AG04450 (cell line): Measurements from ENCODE around the gene TMEM214. TPM values are rescaled to one million over a fixed set of nuclear protein-coding genes. Genes with fewer than 3 reads are reported as not detected.

ENCODE experiments used
- CTCF ChIA-PET: fragments of 300-600, 350-600 bp; formaldehyde crosslinking; extraction: SDS; loops from one replicate; lab custom pipeline; 2022; ENCODE audit warnings: antibody characterized with exemption, inconsistent platforms; lab: Charles Lee
- POLR2A ChIA-PET: fragments of 350-600 bp; formaldehyde crosslinking; extraction: SDS; loops from one replicate; lab custom pipeline; 2021; ENCODE audit warnings: antibody characterized with exemption, inconsistent platforms; lab: Yijun Ruan, JAX
- DNase-seq: peaks from one replicate; pipeline ENCODE4 v3.0.0-alpha.2; 2011; ENCODE audit warnings: low read depth, low spot score
- H3K27ac ChIP-seq: one replicate; pipeline ENCODE4 v1.5.1; 2012; ENCODE audit warnings: low read depth, low read length, control low read depth
- H3K27me3 ChIP-seq: one replicate; pipeline ENCODE4 v1.6.0; 2012; ENCODE audit warnings: low read length; ENCODE audit not compliant: control insufficient read depth, insufficient read depth
- H3K4me3 ChIP-seq: 2 replicates; pipeline ENCODE4 v1.5.1; 2011; ENCODE audit warnings: mild to moderate bottlenecking, low read depth, low read length, control low read depth
- H3K9me3 ChIP-seq: 2 replicates; pipeline ENCODE4 v1.5.1; 2012; ENCODE audit warnings: low read length; ENCODE audit not compliant: control insufficient read depth, insufficient read depth
- polyA minus RNA-seq: library from RNA; depleted of rRNA, polyadenylated mRNA; stranded (reverse); fragments of >200 nt; gene quantifications from 2 replicates; pipeline ENCODE4 v1.2.3, GENCODE V29; 2011; rRNA and poly(A)+ RNA removed
- polyA plus RNA-seq: library from polyadenylated mRNA; depleted of rRNA; stranded (reverse); fragments of >200 nt; gene quantifications from 2 replicates; pipeline ENCODE4 v1.2.3, GENCODE V29; 2011; rRNA removed
- TF ChIP-seq, protein P1 (sequence below): IDR thresholded peaks from 2 replicates; pipeline ENCODE4 v1.5.1; 2011; ENCODE audit warnings: low read depth, low read length, control low read depth, inconsistent platforms

TMEM214 gene, protein sequence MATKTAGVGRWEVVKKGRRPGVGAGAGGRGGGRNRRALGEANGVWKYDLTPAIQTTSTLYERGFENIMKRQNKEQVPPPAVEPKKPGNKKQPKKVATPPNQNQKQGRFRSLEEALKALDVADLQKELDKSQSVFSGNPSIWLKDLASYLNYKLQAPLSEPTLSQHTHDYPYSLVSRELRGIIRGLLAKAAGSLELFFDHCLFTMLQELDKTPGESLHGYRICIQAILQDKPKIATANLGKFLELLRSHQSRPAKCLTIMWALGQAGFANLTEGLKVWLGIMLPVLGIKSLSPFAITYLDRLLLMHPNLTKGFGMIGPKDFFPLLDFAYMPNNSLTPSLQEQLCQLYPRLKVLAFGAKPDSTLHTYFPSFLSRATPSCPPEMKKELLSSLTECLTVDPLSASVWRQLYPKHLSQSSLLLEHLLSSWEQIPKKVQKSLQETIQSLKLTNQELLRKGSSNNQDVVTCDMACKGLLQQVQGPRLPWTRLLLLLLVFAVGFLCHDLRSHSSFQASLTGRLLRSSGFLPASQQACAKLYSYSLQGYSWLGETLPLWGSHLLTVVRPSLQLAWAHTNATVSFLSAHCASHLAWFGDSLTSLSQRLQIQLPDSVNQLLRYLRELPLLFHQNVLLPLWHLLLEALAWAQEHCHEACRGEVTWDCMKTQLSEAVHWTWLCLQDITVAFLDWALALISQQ
- polyA plus RNA-seq (121 and 145 TPM in 2 replicates), polyA minus RNA-seq (184 and 258 TPM in 2 replicates)

DNA sequence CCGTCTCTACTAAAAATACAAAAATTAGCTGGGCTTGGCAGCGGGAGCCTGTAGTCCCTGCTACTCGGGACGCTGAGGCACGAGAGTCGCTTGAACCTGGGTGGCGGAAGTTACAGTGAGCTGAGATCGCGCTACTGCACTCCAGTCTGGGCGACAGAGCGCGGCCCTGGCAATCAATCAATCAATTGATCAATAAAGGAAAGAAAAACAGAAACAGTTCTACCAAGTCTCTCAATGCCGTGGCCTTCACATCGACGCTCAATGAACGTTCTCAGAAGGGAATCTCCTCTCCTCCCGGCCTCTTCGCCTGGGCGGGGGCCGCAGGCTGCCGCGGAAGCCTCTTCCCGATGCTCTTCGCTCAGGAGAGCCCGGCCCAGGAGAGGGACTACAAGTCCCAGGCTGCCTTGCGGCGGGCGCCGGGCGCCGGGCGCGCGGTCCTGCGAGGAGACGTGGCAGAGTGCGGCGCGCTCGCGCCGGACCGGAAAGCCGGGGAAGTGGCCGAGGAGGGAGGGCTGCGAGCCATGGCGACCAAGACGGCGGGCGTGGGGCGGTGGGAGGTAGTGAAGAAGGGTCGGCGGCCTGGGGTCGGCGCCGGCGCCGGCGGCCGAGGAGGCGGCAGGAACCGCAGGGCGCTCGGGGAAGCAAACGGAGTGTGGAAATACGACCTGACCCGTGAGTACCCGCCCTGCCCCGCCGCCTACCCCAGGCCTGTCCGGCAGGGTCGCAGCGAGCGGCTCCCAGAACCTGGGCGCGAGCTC lies at the start of gene TMEM214:
TMEM214 (plus strand) TSS at position 471 of the 758 bp plus-strand sequence; CDS start at position 522, 51 bp downstream.
- Histone ChIP-seq H3K27ac (peak within 1 kb of the TSS; percentile 68), H3K4me3 (peak within 1 kb of the TSS; percentile 95), H3K27me3 (no peaks in the 10 kb centered on the region), H3K9me3 (no peaks in the 10 kb centered on the region; the same call in 1 of the 2 replicates)
- TF ChIP-seq, protein P1, sequence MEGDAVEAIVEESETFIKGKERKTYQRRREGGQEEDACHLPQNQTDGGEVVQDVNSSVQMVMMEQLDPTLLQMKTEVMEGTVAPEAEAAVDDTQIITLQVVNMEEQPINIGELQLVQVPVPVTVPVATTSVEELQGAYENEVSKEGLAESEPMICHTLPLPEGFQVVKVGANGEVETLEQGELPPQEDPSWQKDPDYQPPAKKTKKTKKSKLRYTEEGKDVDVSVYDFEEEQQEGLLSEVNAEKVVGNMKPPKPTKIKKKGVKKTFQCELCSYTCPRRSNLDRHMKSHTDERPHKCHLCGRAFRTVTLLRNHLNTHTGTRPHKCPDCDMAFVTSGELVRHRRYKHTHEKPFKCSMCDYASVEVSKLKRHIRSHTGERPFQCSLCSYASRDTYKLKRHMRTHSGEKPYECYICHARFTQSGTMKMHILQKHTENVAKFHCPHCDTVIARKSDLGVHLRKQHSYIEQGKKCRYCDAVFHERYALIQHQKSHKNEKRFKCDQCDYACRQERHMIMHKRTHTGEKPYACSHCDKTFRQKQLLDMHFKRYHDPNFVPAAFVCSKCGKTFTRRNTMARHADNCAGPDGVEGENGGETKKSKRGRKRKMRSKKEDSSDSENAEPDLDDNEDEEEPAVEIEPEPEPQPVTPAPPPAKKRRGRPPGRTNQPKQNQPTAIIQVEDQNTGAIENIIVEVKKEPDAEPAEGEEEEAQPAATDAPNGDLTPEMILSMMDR: no peak
- ChIA-PET POLR2A (interaction anchor here (0.6 to 2.8 kb wide), 5 partner anchors 13 to 260 kb away, joined by 3 to 26 read pairs (median 7); no protein-coding TSS in a partner anchor), CTCF (interaction anchor here (1.2 to 1.9 kb wide), 3 partner anchors 16 to 71 kb away, joined by 3 to 6 read pairs (median 5); no protein-coding TSS in a partner anchor)
- peak; percentile 60 for DNase-seq

DNA sequence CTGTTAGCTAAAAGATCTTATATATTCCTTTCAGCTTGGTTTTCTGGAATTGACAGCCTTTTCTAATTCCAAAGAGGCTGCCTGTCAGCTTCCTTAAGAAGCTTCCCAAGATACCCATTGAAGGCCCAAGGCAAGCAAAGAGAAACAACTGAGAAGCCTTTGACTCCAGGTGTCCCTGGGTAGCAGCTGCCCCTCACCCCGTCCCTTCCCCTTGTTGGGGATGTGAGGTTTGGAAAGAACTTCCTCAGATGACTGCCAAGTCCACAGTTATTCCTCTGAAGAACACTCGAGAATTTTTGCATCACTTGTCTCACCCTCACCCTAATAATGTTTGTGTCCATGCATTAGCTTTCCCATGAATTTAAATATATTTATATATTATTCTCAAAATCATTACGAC lies 49.0 kb upstream of the TMEM214 start:
- Histone ChIP-seq H3K27me3 (no peaks in the 10 kb centered on the region), H3K27ac (no peak overlapping the region), H3K9me3 (no peaks in the 10 kb centered on the region), H3K4me3 (no peak overlapping the region)
- DNase-seq: no peak
- ChIA-PET POLR2A (no interaction called here), CTCF (interaction anchor here (0.6 to 0.9 kb wide), 2 partner anchors 153 to 238 kb away, joined by 4 to 5 read pairs; no protein-coding TSS in a partner anchor)
- TF ChIP-seq, protein P1: no peak

DNA sequence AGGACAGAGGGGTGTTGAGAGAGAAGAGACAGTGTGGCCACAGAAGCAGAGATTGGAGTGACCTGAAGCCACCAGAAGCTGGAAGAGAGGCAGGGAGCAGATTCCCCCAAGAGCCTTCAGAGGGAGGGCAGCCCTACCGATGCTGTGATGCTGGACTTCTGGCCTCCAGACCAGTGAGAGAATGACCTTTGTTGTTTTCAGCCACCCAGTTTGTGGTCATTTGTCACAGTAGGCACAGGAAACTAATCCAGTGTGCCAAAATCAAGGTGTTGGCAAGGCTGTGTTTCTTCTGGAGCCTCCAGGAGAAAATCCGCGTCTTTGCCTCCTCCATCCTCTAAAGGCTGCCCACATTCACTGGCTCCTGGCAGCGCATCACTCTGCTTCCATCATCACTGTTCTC lies 47.0 kb upstream of the TMEM214 start:
- ChIA-PET POLR2A (no interaction called here), CTCF (interaction anchor here (0.6 to 1.3 kb wide), 2 partner anchors 24 to 31 kb away, joined by 3 to 4 read pairs; no protein-coding TSS in a partner anchor)
- H3K27me3 ChIP-seq: no peaks in the 10 kb centered on the region
- no peak for DNase-seq
- H3K27ac ChIP-seq: no peak overlapping the region
- H3K9me3 ChIP-seq: no peaks in the 10 kb centered on the region
- TF ChIP-seq, protein P1: no peak
- H3K4me3 ChIP-seq: no peak overlapping the region

DNA sequence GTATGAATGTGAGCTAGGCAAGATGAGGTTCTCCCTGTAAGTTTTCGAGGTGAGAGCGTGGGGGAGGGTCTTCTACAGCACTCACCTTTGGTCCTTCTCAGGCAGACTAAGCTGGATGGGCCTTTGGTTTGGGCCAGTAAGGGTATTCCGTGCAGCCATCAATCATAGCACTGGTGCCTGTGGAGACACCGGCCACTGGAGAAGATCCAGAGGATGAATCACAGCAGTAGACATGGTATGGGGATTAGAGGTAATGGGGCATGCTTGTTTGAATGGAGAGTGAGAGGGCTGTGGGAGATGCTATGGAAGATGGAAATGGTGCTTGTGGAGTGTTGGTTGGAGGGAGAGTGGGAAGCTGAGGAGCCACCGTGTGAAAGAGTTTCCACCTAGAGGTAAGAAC lies 46.2 kb upstream of the TMEM214 start:
- Histone ChIP-seq H3K9me3 (no peaks in the 10 kb centered on the region), H3K4me3 (no peak overlapping the region), H3K27me3 (no peaks in the 10 kb centered on the region), H3K27ac (no peak overlapping the region)
- ChIA-PET CTCF (interaction anchor here (1.3 kb wide), 1 partner anchor 25 kb away, joined by 3 read pairs; no protein-coding TSS in a partner anchor), POLR2A (no interaction called here)
- TF ChIP-seq, protein P1: no peak
- DNase-seq: no peak
